Measurements from ENCODE around the gene ROPN1B.

DNA sequence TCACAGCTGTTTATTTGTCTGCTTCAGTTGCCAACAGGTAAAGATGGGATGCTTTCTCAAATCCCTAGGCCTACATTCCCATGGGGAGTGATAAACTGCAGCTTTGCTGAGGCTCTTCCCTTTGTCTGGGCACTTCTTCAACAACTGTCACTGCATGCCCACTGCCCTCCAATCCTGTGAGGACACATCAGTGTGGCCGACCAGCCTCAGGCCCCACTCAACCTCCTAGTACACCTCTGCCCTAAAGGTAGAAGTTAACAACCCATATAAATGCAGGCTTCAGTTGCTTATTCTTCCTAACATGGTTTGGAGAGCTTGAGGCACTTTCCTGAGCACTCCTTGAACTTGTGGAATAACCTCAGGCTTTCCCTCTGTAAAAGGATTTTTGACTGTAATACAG is 49.6 kb downstream of the ROPN1B start:
- TF ChIP-seq, protein P1, sequence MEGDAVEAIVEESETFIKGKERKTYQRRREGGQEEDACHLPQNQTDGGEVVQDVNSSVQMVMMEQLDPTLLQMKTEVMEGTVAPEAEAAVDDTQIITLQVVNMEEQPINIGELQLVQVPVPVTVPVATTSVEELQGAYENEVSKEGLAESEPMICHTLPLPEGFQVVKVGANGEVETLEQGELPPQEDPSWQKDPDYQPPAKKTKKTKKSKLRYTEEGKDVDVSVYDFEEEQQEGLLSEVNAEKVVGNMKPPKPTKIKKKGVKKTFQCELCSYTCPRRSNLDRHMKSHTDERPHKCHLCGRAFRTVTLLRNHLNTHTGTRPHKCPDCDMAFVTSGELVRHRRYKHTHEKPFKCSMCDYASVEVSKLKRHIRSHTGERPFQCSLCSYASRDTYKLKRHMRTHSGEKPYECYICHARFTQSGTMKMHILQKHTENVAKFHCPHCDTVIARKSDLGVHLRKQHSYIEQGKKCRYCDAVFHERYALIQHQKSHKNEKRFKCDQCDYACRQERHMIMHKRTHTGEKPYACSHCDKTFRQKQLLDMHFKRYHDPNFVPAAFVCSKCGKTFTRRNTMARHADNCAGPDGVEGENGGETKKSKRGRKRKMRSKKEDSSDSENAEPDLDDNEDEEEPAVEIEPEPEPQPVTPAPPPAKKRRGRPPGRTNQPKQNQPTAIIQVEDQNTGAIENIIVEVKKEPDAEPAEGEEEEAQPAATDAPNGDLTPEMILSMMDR (IDR thresholded peaks at IDR 0.05): no peak
- no peak for TF ChIP-seq POLR2A (IDR thresholded peaks at IDR 0.05)
